ENCODE measurements around the gene BMPER. TPM values are rescaled to one million over a fixed set of nuclear protein-coding genes. Genes with fewer than 3 reads are reported as not detected.
"Not testable (repeated sequence)": the region's sequence is repeated elsewhere in the genome, so short reads cannot be mapped to it uniquely, and the experiment has no call there.

Gene BMPER
- total RNA-seq, 1 donor: 45.4 TPM

DNA sequence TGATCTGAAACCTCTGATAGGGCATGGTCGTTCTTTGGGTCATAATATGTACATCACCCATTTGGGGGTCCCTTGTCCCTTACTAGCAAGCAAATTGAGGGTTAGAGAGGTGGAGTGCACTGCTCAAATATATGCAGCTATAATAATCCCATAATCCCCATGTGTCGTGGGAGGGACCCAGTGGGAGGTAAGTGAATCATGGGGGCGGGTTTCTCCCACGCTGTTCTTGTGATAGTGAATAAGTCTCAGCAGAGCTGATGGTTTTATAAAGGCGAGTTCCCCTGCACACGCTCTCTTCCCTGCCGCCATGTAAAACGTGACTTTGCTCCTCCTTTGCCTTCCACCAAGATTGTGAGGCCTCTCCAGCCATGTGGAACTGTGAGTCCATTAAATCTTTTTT is 262.7 kb downstream of the BMPER start:
- TF ChIP-seq, protein P1, sequence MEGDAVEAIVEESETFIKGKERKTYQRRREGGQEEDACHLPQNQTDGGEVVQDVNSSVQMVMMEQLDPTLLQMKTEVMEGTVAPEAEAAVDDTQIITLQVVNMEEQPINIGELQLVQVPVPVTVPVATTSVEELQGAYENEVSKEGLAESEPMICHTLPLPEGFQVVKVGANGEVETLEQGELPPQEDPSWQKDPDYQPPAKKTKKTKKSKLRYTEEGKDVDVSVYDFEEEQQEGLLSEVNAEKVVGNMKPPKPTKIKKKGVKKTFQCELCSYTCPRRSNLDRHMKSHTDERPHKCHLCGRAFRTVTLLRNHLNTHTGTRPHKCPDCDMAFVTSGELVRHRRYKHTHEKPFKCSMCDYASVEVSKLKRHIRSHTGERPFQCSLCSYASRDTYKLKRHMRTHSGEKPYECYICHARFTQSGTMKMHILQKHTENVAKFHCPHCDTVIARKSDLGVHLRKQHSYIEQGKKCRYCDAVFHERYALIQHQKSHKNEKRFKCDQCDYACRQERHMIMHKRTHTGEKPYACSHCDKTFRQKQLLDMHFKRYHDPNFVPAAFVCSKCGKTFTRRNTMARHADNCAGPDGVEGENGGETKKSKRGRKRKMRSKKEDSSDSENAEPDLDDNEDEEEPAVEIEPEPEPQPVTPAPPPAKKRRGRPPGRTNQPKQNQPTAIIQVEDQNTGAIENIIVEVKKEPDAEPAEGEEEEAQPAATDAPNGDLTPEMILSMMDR (IDR thresholded peaks at IDR 0.05; ENCODE audit: insufficient read depth, low read length): no peak
- no peak for DNase-seq (ENCODE audit: low read depth)
- H3K4me3 ChIP-seq (ENCODE audit: low read depth, low read length): no peak overlapping the region

DNA sequence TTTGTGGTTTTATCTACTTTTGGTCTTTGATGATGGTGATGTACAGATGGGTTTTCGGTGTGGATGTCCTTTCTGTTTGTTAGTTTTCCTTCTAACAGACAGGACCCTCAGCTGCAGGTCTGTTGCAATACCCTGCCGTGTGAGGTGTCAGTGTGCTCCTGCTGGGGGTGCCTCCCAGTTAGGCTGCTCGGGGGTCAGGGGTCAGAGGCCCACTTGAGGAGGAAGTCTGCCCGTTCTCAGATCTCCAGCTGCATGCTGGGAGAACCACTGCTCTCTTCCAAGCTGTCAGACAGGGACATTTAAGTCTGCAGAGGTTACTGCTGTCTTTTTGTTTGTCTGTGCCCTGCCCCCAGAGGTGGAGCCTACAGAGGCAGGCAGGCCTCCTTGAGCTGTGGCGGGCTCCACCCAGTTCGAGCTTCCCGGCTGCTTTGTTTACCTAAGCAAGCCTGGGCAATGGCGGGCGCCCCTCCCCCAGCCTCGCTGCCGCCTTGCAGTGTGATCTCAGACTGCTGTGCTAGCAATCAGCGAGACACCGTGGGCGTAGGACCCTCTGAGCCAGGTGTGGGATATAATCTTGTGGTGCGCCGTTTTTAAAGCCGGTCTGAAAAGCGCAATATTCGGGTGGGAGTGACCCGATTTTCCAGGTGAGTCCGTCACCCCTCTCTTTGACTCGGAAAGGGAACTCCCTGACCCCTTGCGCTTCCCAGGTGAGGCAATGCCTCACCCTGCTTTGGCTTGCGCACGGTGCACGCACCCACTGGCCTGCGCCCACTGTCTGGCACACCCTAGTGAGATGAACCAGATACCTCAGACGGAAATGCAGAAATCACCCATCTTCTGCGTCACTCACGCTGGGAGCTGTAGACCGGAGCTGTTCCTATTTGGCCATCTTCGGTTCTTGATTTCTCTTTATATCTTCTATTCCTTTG is 269.6 kb downstream of the BMPER start:
- not testable (repeated sequence) for H3K4me3 ChIP-seq (ENCODE audit: low read depth, low read length); DNase-seq (ENCODE audit: low read depth)

DNA sequence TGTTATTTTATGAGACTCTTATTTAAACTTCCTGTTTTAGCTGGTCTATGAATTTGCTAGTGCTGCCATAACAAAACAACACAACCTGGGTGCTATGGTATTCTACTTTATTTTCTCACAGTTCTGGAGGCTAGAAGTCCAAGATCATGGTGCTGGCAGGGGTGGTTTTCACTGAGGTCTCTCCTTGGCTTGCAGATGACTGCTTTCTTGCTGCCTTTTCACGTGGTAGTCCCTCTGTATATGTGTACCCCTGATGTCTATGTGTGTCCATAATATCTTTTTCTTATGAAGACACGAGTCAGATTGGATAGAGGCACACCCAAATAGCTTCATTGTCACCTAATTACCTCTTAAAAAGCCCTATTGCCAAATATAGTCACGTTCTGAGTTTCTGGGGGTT is 270.5 kb downstream of the BMPER start:
- DNase-seq (ENCODE audit: low read depth): no peak
- TF ChIP-seq, protein P1 (IDR thresholded peaks at IDR 0.05; ENCODE audit: insufficient read depth, low read length): no peak
- no peak overlapping the region for H3K4me3 ChIP-seq (ENCODE audit: low read depth, low read length)

DNA sequence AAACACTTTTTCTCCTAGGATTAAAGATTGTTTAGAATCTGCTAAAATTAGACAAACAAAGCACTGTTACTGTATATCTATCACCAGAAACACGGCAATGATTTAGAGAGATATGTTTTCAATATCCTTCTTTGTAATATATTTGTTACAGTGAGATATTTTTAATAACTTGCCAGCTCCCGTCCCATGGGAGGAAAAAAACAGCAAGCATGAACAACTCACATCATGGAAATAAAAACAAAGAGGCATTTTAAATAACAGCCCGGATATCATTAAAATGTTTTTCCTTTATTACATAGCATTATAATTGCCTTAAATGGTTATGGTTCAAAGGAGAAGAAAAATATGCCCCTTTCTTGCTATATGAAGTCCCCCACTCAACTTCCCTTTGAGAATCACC is 272.1 kb downstream of the BMPER start:
- no peak overlapping the region for H3K4me3 ChIP-seq (ENCODE audit: low read depth, low read length)
- TF ChIP-seq, protein P1 (IDR thresholded peaks at IDR 0.05; ENCODE audit: insufficient read depth, low read length): no peak
- no peak for DNase-seq (ENCODE audit: low read depth)

DNA sequence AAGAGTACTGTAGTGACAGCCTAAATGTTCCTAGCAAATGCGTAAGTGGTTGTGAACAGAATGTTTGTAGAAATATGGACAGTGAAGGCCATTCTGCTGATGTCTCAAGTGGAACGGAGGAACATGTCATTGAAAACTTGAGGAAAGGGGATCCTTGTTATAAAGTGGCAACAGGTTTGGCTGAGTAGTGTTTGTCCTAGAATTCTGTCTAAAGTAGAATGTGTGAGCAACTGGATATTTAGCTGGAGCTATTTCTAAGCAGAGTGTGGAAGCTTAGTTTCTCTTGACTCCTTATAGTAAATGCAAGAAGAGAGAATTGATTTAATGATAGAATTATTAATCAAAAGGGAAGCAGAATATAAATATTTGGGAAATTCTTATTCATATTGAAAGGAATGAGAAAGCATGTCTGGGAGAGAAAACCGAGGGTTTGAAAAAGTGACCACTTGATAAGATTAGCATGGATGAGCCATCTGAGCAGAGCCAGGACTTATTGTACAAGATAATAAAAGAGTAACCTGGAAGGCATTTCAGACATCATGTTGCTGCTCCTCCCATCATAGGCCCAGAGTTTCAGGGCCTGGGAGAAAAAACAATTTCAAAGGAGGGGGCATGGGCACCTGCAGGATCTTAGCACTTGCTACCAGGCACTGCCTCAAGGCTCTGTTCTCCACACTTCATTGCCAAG is 276.1 kb downstream of the BMPER start:
- no peak overlapping the region for H3K4me3 ChIP-seq (ENCODE audit: low read depth, low read length)
- TF ChIP-seq, protein P1 (IDR thresholded peaks at IDR 0.05; ENCODE audit: insufficient read depth, low read length): no peak
- DNase-seq (ENCODE audit: low read depth): no peak

DNA sequence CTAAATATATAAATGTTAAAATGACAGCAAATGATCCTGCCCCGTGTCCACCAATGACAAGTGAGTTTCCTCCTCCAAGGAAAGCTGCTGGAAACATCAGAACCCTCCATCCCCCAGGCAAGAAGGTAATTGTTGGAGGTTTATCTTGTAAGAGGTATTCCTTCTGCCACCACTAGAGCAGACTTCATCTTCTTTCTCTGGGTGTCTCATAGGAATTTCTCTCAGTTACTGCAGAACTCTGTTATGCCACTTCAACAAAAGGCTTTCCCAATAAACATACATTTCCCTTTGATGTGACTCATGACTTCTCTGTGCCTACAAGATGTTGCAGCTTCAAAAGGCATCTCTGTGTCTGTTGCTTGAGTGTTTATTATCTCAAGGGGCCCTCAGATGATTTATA is 279.1 kb downstream of the BMPER start:
- no peak for DNase-seq (ENCODE audit: low read depth)
- TF ChIP-seq, protein P1 (IDR thresholded peaks at IDR 0.05; ENCODE audit: insufficient read depth, low read length): peak; percentile 34
- no peak overlapping the region for H3K4me3 ChIP-seq (ENCODE audit: low read depth, low read length)

DNA sequence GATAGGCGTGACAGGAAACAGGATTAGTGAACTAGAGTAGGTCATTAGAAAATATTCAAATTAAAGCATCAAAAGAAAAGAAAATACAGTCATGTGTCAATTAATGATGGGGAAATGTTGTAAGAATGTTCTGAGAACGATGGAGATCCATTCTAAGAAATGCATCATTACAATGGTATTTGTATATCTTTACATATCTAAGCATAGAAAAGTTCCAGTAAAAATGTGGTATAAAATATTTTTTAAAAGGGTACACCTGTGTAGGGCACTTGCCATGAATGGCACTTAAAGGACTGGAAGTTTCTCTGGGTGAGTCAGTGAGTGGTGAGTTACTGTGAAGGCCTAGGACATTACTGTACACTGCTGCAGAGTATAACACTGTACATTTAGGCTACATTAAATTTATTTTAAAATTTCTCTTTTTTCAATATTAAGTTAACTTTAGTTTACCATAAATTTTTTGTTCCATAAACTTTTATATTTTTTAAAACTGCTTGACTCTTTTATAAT is 282.5 kb downstream of the BMPER start:
- no peak overlapping the region for H3K4me3 ChIP-seq (ENCODE audit: low read depth, low read length)
- TF ChIP-seq, protein P1 (IDR thresholded peaks at IDR 0.05; ENCODE audit: insufficient read depth, low read length): no peak
- DNase-seq (ENCODE audit: low read depth): no peak

Measured in fibroblast of the aortic adventitia (primary cell).